OCI-LY7 (cell line): ENCODE measurements around the gene PDXK. TPM values are rescaled to one million over a fixed set of nuclear protein-coding genes. Genes with fewer than 3 reads are reported as not detected.

Experiments used
- BruUV-seq: library from RNA; stranded (reverse); fragments of 400-500 nt; replicated peaks from 2 replicates; lab custom pipeline; 2021; lab: Mats Ljungman, UMichigan
- CTCF ChIA-PET: fragments of 300-600 bp; sonication (Branson Sonifier 250); formaldehyde crosslinking; loops from one replicate; lab custom pipeline; 2022; ENCODE audit warnings: antibody characterized with exemption; ENCODE audit not compliant: unreplicated experiment; lab: Charles Lee
- POLR2A ChIA-PET: fragments of 300-600 bp; sonication (Branson Sonifier 250); formaldehyde crosslinking; loops from one replicate; lab custom pipeline; 2022; ENCODE audit warnings: antibody characterized with exemption; lab: Charles Lee
- DNase-seq: peaks from one replicate; pipeline ENCODE4 v3.0.0-alpha.2; 2015; ENCODE audit warnings: low spot score
- H2AFZ ChIP-seq: fragments of 200-600 bp; sonication (generic), shearing (Covaris generic); 2 replicates; pipeline ENCODE4 v1.6.1; 2014; ENCODE audit warnings: mild to moderate bottlenecking, antibody characterized with exemption, low read length, moderate library complexity
- H3K27ac ChIP-seq: fragments of 200-600 bp; sonication (generic); 2 replicates; pipeline ENCODE4 v1.5.1; 2014; ENCODE audit warnings: mixed run types, low read depth, mild to moderate bottlenecking, moderate library complexity, low read length, inconsistent platforms; ENCODE audit not compliant: poor library complexity, severe bottlenecking
- H3K36me3 ChIP-seq: fragments of 200-600 bp; sonication (generic); 2 replicates; pipeline ENCODE4 v1.6.1; 2014; ENCODE audit warnings: mild to moderate bottlenecking, antibody characterized with exemption, low read length, moderate library complexity, mixed read lengths; ENCODE audit not compliant: insufficient read depth
- H3K4me1 ChIP-seq: fragments of 200-600 bp; sonication (generic); 2 replicates; pipeline ENCODE4 v1.5.1; 2014; ENCODE audit warnings: mild to moderate bottlenecking, low read length; ENCODE audit not compliant: insufficient read depth, poor library complexity, severe bottlenecking
- H3K4me2 ChIP-seq: fragments of 200-600 bp; sonication (generic); 2 replicates; pipeline ENCODE4 v1.6.1; 2014; ENCODE audit warnings: mild to moderate bottlenecking, low read length
- H3K4me3 ChIP-seq: fragments of 200-600 bp; sonication (generic); 2 replicates; pipeline ENCODE4 v1.5.1; 2014; ENCODE audit warnings: mild to moderate bottlenecking, low read depth, low read length; ENCODE audit not compliant: poor library complexity, severe bottlenecking
- H3K79me2 ChIP-seq: fragments of 200-600 bp; sonication (generic); 2 replicates; pipeline ENCODE4 v1.6.1; 2016; ENCODE audit warnings: low read depth, mild to moderate bottlenecking, low read length, moderate library complexity, mixed read lengths; ENCODE audit not compliant: insufficient read depth
- H3K9me2 ChIP-seq: fragments of 200-600 bp; sonication (generic); 2 replicates; pipeline ENCODE4 v1.6.1; 2016; ENCODE audit warnings: mild to moderate bottlenecking, low read length, mixed read lengths; ENCODE audit not compliant: insufficient read depth
- H3K9me3 ChIP-seq: fragments of 200-600 bp; sonication (generic); 2 replicates; pipeline ENCODE4 v1.6.1; 2014; ENCODE audit warnings: mild to moderate bottlenecking, mixed run types, low read length, mixed read lengths
- H4K20me1 ChIP-seq: fragments of 200-600 bp; sonication (generic); 2 replicates; pipeline ENCODE4 v1.6.1; 2014; ENCODE audit warnings: mild to moderate bottlenecking, antibody characterized with exemption, low read length, moderate library complexity, mixed read lengths; ENCODE audit not compliant: insufficient read depth
- CTCF ChIP-seq: fragments of 200-600 bp; sonication (generic); conservative IDR thresholded peaks from 2 replicates; pipeline ENCODE4 v1.5.1; 2014; ENCODE audit warnings: mild to moderate bottlenecking, antibody characterized with exemption, low read length, moderate library complexity, mixed read lengths
- EZH2phosphoT487 ChIP-seq: fragments of 200-600 bp; sonication (generic); IDR thresholded peaks from 2 replicates; pipeline ENCODE4 v1.6.1; 2018; ENCODE audit warnings: low read depth, borderline replicate concordance, mild to moderate bottlenecking, mixed run types, antibody characterized with exemption, low read length, moderate library complexity, mixed read lengths
- intact Hi-C: fragments of 100-400 bp; cut with micrococcal nuclease; formaldehyde crosslinking; loops from one replicate; pipeline ENCODE4 v1.10.0; 2022; ENCODE audit not compliant: unreplicated experiment
- total RNA-seq, 2 experiments: library from RNA; depleted of rRNA in 1 of 2; stranded (reverse); fragments of >200 nt in 1 of 2; shearing (Covaris generic) in 1 of 2; gene quantifications; 2 replicates each; pipeline ENCODE4 v1.2.3, GENCODE V29; 2014 to 2022

The PDXK gene
- total RNA-seq, 2 experiments from 2014 or later, result 32.8 to 67.0 TPM

- H3K27ac ChIP-seq, result no peak overlapping the region
- no peaks in the 10 kb centered on the region for H4K20me1 ChIP-seq
- no peak for TF ChIP-seq CTCF
- no peak for TF ChIP-seq EZH2phosphoT487
- no peak overlapping the region for H3K4me3 ChIP-seq
- H2AFZ ChIP-seq, result no peak overlapping the region
- no TSS peak for BruUV-seq
- no peaks in the 10 kb centered on the region for H3K9me2 ChIP-seq
- H3K4me1 ChIP-seq, result no peaks in the 10 kb centered on the region
- no peak for DNase-seq
- H3K36me3 ChIP-seq, result peaks cover 77% of the 10 kb centered on the region
- intact Hi-C loops, result no loop called here
- POLR2A ChIA-PET, result no interaction called here
- no peaks in the 10 kb centered on the region for H3K79me2 ChIP-seq
- no peak overlapping the region for H3K4me2 ChIP-seq
- H3K9me3 ChIP-seq, result no peaks in the 10 kb centered on the region
- CTCF ChIA-PET, result no interaction called here
Observed at GRCh38 chr21:43693981-43694380, 24.9 kb upstream of the PDXK start.

- no peak overlapping the region for H2AFZ ChIP-seq
- BruUV-seq, result no TSS peak
Observed at GRCh38 chr21:43694437-43695079, 24.4 kb upstream of the PDXK start.

More at GRCh38 chr21:43694437-43695079, 24.4 kb upstream of the PDXK start:
- Histone ChIP-seq H3K4me2 (no peak overlapping the region), H3K4me3 (no peak overlapping the region), H4K20me1 (no peaks in the 10 kb centered on the region), H3K79me2 (no peaks in the 10 kb centered on the region), H3K9me2 (no peaks in the 10 kb centered on the region), H3K9me3 (no peaks in the 10 kb centered on the region), H3K36me3 (peaks cover 71% of the 10 kb centered on the region), H3K27ac (no peak overlapping the region), H3K4me1 (no peaks in the 10 kb centered on the region)
- intact Hi-C loops, result no loop called here
- no peak for DNase-seq
- ChIA-PET CTCF (no interaction called here), POLR2A (interaction anchor here (0.6 kb wide), 1 partner anchor 265 kb away, joined by 3 read pairs; no protein-coding TSS in a partner anchor)
- TF ChIP-seq CTCF (no peak), EZH2phosphoT487 (no peak)
